KMS-11 (cell line): ENCODE measurements around the gene UROD.
"Not testable (repeated sequence)": the region's sequence is repeated elsewhere in the genome, so short reads cannot be mapped to it uniquely, and the experiment has no call there.

ENCODE experiments used
- H2AFZ ChIP-seq: fragments of 200-600 bp; sonication (generic); 2 replicates; pipeline ENCODE4 v1.6.1; 2016; ENCODE audit warnings: antibody characterized with exemption, mixed run types, low read depth
- H3K27ac ChIP-seq: fragments of 200-600 bp; sonication (generic); 2 replicates; pipeline ENCODE4 v1.6.1; 2016; ENCODE audit warnings: mild to moderate bottlenecking, mixed run types
- H3K27me3 ChIP-seq: fragments of 200-600 bp; sonication (generic); 2 replicates; pipeline ENCODE4 v1.6.1; 2017; ENCODE audit warnings: mild to moderate bottlenecking, low read depth, mixed run types, moderate library complexity; ENCODE audit not compliant: insufficient read depth
- H3K36me3 ChIP-seq: fragments of 200-600 bp; sonication (generic); 2 replicates; pipeline ENCODE4 v1.6.1; 2017; ENCODE audit warnings: mild to moderate bottlenecking, mixed run types; ENCODE audit not compliant: insufficient read depth
- H3K4me1 ChIP-seq: fragments of 200-600 bp; sonication (generic); 2 replicates; pipeline ENCODE4 v1.6.1; 2016; ENCODE audit warnings: mild to moderate bottlenecking, low read depth, mixed run types; ENCODE audit not compliant: poor library complexity, severe bottlenecking
- H3K4me2 ChIP-seq: fragments of 200-600 bp; sonication (generic); 2 replicates; pipeline ENCODE4 v1.7.0; 2016; ENCODE audit warnings: mild to moderate bottlenecking, mixed run types
- H3K4me3 ChIP-seq: fragments of 200-600 bp; sonication (generic); IDR thresholded peaks from 2 replicates; pipeline ENCODE4 v1.6.1; 2017; ENCODE audit warnings: low read depth, low read length, mixed read lengths; ENCODE audit not compliant: insufficient read depth
- H3K79me2 ChIP-seq: fragments of 200-600 bp; sonication (generic); 2 replicates; pipeline ENCODE4 v1.6.1; 2016; ENCODE audit warnings: low read depth, mixed run types; ENCODE audit not compliant: insufficient read depth
- H3K9ac ChIP-seq: fragments of 200-600 bp; sonication (generic); 2 replicates; pipeline ENCODE4 v1.6.1; 2016; ENCODE audit warnings: mild to moderate bottlenecking, mixed run types
- H4K20me1 ChIP-seq: fragments of 200-600 bp; sonication (generic); 2 replicates; pipeline ENCODE4 v1.6.1; 2016; ENCODE audit warnings: mild to moderate bottlenecking, mixed run types; ENCODE audit not compliant: insufficient read depth
- TF ChIP-seq, protein P1 (sequence below): fragments of 200-600 bp; sonication (generic); conservative IDR thresholded peaks from 2 replicates; pipeline ENCODE4 v1.6.1; 2017; ENCODE audit warnings: low read depth, mild to moderate bottlenecking, antibody characterized with exemption, low read length, moderate library complexity, mixed read lengths

UROD gene

DNA sequence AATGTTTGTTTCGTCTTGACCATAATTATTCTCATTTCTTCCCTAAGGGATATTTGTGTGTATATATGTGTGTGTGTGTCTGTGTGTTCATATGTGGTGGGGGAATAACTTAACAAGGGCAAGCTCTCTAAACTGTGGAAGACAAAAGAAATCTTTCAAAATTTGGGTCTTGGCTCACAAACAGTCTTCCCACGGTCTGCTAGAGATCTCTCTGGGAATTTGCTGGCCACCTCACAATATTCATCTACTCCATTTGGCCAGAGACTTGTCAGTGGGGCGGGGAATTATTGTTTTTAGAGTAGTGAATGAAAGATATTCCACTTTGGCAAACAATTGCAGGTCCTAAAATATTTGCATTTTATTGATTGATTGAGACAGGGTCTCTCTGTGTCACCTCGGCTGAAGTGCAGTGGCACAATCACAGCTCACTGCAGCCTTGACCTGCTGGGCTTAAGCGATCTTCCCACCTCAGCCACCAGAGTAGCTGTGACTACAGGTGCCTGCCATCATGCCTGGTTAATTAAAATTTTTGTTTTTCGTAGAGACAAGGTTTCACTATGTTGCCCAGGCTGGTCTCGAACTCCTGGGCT, 17.6 kb upstream of the UROD start:
- H3K4me1 ChIP-seq, result no peaks in the 10 kb centered on the region
- no peak overlapping the region for H2AFZ ChIP-seq
- no peaks in the 10 kb centered on the region for H3K79me2 ChIP-seq
- H4K20me1 ChIP-seq, result no peaks in the 10 kb centered on the region
- TF ChIP-seq, protein P1, sequence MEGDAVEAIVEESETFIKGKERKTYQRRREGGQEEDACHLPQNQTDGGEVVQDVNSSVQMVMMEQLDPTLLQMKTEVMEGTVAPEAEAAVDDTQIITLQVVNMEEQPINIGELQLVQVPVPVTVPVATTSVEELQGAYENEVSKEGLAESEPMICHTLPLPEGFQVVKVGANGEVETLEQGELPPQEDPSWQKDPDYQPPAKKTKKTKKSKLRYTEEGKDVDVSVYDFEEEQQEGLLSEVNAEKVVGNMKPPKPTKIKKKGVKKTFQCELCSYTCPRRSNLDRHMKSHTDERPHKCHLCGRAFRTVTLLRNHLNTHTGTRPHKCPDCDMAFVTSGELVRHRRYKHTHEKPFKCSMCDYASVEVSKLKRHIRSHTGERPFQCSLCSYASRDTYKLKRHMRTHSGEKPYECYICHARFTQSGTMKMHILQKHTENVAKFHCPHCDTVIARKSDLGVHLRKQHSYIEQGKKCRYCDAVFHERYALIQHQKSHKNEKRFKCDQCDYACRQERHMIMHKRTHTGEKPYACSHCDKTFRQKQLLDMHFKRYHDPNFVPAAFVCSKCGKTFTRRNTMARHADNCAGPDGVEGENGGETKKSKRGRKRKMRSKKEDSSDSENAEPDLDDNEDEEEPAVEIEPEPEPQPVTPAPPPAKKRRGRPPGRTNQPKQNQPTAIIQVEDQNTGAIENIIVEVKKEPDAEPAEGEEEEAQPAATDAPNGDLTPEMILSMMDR, result no peak
- no peak overlapping the region for H3K27ac ChIP-seq
- H3K36me3 ChIP-seq, result no peaks in the 10 kb centered on the region
- no peaks in the 10 kb centered on the region for H3K27me3 ChIP-seq
- H3K9ac ChIP-seq, result no peak overlapping the region
- H3K4me2 ChIP-seq, result no peak overlapping the region
- H3K4me3 ChIP-seq, result no peak overlapping the region

DNA sequence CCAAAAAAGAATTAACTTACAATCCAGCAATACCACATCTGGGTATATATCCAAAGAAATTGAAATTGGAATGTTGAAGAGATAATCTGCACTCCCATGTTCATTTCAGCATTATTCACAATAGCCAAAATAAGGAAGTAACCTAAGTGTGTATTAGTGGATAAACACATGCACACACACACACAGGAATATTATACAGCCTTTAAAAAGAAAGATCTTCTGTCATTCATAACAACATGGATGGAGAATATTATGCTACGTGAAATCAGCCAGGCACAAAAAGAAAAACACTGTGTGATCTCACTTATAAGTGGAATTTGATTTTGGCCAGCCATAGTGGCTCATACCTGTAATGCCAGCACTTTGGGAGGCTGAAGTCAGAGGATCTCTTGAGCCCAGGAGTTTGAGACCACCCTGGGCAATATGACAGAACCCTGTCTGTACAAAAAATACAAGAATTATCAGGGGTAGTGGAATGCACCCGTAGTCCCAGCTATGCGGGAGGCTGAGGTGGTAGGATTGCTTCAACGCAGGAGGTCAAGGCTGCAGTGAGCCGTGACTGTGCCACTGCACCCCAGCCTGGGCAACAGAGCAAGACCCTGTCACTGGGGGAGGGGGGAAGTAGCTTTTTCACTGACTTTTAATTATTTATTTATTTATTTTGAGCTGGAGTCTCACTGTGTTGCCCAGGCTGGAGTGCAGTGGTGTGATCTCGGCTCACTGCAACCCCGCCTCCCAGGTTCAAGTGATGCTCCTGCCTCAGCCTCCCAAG, 16.4 kb upstream of the UROD start:
- H3K9ac ChIP-seq, result no peak overlapping the region
- no peak overlapping the region for H3K4me3 ChIP-seq

DNA sequence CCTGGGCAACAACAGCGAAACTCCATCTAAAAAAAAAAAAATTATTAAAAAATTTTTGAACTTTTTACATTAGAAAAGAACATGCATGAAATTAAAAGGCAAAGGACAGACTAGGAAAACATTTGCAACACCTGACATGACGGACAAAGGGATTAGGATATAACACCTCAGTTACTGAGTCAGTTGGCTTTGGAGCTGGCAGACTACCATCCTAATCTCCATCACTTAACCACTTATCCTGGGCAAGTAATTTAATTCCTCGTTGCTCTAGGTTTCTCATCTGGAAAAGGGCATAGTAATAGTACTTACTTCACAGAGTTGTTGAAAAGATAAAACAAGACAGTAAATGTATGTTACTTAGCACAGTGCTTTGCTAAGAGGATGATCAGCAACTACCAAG, 12.8 kb upstream of the UROD start:
- TF ChIP-seq, protein P1, result no peak
- no peak overlapping the region for H3K27ac ChIP-seq

More for the DNA sequence above, 16.4 kb upstream of the UROD start:
- TF ChIP-seq, protein P1, result no peak
- H2AFZ ChIP-seq, result no peak overlapping the region
- H3K79me2 ChIP-seq, result no peaks in the 10 kb centered on the region
- H3K36me3 ChIP-seq, result no peaks in the 10 kb centered on the region
- no peaks in the 10 kb centered on the region for H3K4me1 ChIP-seq
- no peaks in the 10 kb centered on the region for H3K27me3 ChIP-seq
- H3K4me2 ChIP-seq, result no peak overlapping the region
- H4K20me1 ChIP-seq, result no peaks in the 10 kb centered on the region
- H3K27ac ChIP-seq, result no peak overlapping the region

DNA sequence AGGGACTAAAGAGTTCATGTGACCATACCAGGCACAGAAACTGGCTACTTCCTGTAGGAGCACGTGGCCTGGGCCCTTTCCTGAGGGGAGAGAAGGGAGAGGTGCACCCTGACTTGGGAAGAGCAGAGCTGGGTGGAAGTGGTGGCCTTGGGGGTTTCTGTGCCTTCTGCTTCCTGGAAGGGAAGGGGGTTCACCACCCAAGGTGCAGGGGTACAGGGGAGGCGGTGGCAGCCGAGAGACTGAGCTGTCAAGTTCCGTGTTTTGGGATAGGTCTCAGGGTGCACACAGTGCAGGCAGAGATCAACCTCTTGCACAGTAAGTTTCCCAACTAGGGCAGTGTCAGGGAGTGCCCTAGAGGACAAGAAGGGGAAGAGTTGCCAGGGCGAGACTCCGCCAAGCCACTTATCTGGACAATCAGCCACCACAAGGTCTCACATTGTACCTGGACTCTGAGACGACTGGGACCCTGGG, 11.0 kb upstream of the UROD start:
- no peaks in the 10 kb centered on the region for H3K4me1 ChIP-seq
- no peak overlapping the region for H3K4me2 ChIP-seq
- H3K9ac ChIP-seq, result no peak overlapping the region
- no peaks in the 10 kb centered on the region for H3K79me2 ChIP-seq
- no peaks in the 10 kb centered on the region for H3K36me3 ChIP-seq
- no peaks in the 10 kb centered on the region for H3K27me3 ChIP-seq
- no peak overlapping the region for H3K27ac ChIP-seq
- TF ChIP-seq, protein P1, result no peak
- no peak overlapping the region for H2AFZ ChIP-seq
- no peaks in the 10 kb centered on the region for H4K20me1 ChIP-seq
- H3K4me3 ChIP-seq, result no peak overlapping the region

More for the DNA sequence above, 12.8 kb upstream of the UROD start:
- H3K79me2 ChIP-seq, result no peaks in the 10 kb centered on the region
- H3K4me3 ChIP-seq, result no peak overlapping the region
- H3K27me3 ChIP-seq, result no peaks in the 10 kb centered on the region
- H4K20me1 ChIP-seq, result no peaks in the 10 kb centered on the region
- no peaks in the 10 kb centered on the region for H3K4me1 ChIP-seq
- no peaks in the 10 kb centered on the region for H3K36me3 ChIP-seq
- no peak overlapping the region for H3K4me2 ChIP-seq
- H2AFZ ChIP-seq, result no peak overlapping the region
- no peak overlapping the region for H3K9ac ChIP-seq

DNA sequence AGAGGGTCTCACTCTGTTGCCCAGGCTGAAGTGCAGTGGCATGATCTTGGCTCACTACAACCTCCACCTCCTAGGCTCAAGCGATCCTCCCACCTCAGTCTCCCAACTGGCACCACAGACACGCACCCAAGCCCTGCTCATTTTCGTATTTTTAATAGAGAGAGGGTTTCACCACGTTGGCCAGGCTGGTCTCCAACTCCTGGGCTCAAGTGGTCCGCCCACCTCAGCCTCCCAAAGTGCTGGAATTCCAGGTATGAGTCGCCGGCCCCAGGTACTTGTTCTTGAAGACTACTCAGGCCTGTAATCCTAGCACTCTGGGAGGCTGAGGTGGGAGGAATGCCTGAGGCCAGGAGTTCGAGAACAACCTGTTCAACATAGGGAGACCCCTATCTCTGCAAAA, 10.5 kb upstream of the UROD start:
- H3K36me3 ChIP-seq, H3K27me3 ChIP-seq: not testable (repeated sequence)

More for the DNA sequence above, 10.5 kb upstream of the UROD start:
- H3K4me3 ChIP-seq, H4K20me1 ChIP-seq, H3K4me2 ChIP-seq, H3K4me1 ChIP-seq, H3K79me2 ChIP-seq, H3K9ac ChIP-seq, H2AFZ ChIP-seq, H3K27ac ChIP-seq: not testable (repeated sequence)
